ENCODE measurements around the gene EIF3L.
A peak's percentile ranks its signal among the peaks of the same experiment; 100 is the strongest.

EIF3L gene

DNA sequence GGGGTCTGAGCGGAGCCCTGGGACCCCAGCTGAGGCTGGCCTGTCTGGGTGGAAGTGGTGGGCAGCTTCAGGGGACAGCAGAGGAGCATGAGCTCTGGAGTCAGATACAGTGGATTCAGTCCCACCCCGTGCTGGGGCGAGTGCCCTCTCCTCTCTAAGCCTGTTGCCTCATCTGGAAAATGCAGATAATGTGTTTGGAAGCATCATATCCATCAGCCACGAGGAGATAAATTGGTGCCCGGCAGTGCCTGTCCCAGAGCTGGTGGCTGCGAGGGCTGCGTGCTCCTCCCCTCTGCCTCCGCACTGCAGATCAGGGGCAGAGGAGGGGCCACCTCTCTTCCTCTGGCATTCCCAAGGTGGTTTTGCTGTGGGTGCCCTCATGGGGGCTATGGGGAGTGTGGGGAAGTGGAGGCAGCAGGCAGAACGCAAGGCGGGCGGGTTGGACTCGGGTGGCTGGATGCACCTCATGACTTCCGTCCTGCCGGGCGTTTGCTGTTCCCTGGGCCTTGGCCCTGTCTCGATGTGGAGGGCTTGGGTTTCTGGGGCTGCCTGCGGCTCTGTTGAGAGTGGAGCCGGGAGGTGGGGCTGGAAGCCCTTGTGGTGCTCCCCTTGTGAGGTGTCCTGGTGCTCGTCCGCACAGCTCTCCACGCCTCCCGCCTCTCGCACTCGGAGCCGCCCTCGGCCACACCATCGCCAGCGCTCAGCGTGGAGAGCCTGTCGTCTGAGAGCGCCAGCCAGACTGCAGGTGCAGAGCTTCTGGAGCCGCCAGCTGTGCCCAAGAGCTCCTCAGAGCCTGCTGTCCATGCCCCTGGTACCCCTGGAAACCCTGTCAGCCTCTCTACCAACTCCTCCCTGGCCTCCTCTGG lies 77.8 kb downstream of the EIF3L start:
- no peak overlapping the region for H3K4me3 ChIP-seq (ENCODE audit: low read depth, low read length)
- POLR2A ChIA-PET: interaction anchor here (1.2 kb wide), 1 partner anchor 21 kb away, joined by 3 read pairs; the partner anchor contains the start of gene MICALL1
- TF ChIP-seq, protein P1, sequence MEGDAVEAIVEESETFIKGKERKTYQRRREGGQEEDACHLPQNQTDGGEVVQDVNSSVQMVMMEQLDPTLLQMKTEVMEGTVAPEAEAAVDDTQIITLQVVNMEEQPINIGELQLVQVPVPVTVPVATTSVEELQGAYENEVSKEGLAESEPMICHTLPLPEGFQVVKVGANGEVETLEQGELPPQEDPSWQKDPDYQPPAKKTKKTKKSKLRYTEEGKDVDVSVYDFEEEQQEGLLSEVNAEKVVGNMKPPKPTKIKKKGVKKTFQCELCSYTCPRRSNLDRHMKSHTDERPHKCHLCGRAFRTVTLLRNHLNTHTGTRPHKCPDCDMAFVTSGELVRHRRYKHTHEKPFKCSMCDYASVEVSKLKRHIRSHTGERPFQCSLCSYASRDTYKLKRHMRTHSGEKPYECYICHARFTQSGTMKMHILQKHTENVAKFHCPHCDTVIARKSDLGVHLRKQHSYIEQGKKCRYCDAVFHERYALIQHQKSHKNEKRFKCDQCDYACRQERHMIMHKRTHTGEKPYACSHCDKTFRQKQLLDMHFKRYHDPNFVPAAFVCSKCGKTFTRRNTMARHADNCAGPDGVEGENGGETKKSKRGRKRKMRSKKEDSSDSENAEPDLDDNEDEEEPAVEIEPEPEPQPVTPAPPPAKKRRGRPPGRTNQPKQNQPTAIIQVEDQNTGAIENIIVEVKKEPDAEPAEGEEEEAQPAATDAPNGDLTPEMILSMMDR (IDR thresholded peaks at IDR 0.05; ENCODE audit: insufficient read depth, low read length, missing control alignments): no peak
- DNase-seq (ENCODE audit: low read depth, low spot score): no peak
- CTCF ChIA-PET: interaction anchor here (1.3 kb wide), 1 partner anchor 39 kb away, joined by 5 read pairs; no protein-coding TSS in a partner anchor

DNA sequence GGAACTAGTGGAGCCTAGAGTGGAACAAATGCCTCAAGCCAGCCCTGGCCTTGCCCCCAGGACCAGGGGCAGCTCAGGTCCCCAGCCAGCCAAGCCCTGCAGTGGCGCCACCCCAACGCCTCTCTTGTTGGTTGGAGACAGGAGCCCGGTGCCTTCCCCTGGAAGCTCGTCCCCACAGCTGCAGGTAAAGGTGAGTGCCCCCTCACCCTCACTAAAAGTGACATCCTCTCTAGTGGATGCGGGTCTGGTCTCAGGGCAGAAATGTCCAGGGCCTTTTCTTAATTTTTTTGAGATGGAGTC lies 78.4 kb downstream of the EIF3L start:
- CTCF ChIA-PET: interaction anchor here (1.3 kb wide), 1 partner anchor 40 kb away, joined by 5 read pairs; no protein-coding TSS in a partner anchor
- DNase-seq (ENCODE audit: low read depth, low spot score): no peak
- POLR2A ChIA-PET: no interaction called here
- TF ChIP-seq, protein P1 (IDR thresholded peaks at IDR 0.05; ENCODE audit: insufficient read depth, low read length, missing control alignments): no peak
- no peak overlapping the region for H3K4me3 ChIP-seq (ENCODE audit: low read depth, low read length)

DNA sequence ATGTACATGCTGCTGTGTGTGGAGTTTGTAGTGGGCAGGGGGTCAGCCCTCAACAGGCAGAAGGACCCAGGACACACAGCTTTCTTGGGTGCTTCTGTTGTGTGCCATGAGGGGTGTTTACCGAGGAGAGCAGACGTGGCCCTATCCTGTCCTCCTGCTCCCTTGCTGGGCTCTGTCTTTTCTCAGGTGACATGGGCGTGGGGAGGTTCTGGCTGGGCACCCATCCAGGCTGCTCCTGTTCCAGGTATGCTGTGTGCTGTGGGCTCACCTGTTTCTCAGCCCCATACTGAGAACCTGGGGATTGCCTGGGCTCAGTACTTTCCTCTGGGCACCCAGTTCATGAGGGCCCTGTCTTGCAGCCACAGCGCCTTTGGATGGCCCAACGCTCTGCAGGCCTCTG lies 80.2 kb downstream of the EIF3L start:
- ChIA-PET POLR2A (no interaction called here), CTCF (interaction anchor here (2.3 to 7.7 kb wide), 3 partner anchors 17 to 112 kb away, joined by 15 to 159 read pairs (median 121); partner anchors contain the start of gene MICALL1)
- H3K4me3 ChIP-seq (ENCODE audit: low read depth, low read length): no peak overlapping the region
- TF ChIP-seq, protein P1 (IDR thresholded peaks at IDR 0.05; ENCODE audit: insufficient read depth, low read length, missing control alignments): no peak
- no peak for DNase-seq (ENCODE audit: low read depth, low spot score)

DNA sequence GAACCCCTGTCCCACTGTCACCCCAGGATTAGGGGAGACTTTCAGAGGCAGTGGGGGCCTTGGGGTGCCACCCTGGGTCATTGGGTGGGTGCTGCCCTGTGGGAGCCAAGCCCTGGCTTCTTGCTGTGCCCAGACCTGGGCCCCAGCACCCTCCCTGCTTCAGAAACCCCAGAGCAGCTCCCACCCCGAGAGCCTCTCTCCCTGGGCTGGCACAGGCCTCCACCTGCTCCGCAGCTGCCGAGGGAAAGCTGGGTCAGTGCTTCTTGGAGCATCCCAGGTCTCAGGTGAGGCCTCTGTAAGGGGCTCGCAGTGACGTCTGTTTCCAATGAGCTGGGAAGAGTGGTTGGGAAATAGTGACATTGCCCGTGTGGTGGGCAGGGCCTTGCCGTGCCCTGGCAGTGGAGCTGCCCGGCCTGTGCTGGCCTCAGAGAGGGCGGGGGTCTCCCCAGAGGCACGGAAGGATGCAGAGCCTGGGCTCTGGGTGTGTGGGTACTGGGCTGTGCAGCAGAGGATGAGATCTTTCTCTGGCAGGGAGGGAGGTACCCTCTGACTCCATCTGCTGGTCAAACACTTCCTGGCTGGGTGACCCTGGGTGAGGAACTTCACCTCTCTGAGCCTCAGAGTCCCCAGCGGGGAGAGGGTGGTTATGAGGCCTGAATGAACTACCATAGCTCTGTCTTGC lies 81.2 kb downstream of the EIF3L start:
- DNase-seq (ENCODE audit: low read depth, low spot score): no peak
- CTCF ChIA-PET: interaction anchor here (1.0 to 7.7 kb wide), 9 partner anchors 9 to 115 kb away, joined by 3 to 159 read pairs (median 10); partner anchors contain the start of gene MICALL1
- POLR2A ChIA-PET: no interaction called here
- TF ChIP-seq, protein P1 (IDR thresholded peaks at IDR 0.05; ENCODE audit: insufficient read depth, low read length, missing control alignments): peak; percentile 62
- H3K4me3 ChIP-seq (ENCODE audit: low read depth, low read length): no peak overlapping the region

DNA sequence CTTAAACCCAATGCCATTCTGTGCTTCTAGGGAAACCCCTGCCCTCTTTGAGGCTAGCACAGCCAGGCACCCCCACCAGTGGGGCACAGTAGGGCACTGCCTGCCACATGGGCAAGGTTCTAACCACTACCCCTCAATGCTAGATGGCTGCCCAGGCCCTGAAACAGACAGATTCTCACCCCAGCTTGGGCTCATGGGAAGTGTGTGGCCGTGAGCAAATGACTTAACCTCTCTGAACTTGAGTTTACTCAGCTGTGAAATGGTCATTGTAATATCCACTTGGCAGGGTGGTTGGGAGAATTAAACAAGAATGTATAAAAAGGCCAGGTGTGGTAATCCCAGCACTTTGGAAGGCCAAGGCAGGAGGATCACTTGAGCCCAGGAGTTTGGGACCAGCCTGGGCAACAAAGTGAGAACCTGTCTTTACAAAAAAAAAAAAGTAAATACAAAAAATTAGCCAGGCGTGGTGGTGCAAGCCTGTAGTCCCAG lies 81.8 kb downstream of the EIF3L start:
- TF ChIP-seq, protein P1 (IDR thresholded peaks at IDR 0.05; ENCODE audit: insufficient read depth, low read length, missing control alignments): no peak

More for the DNA sequence above, 81.8 kb downstream of the EIF3L start:
- no peak for DNase-seq (ENCODE audit: low read depth, low spot score)
- POLR2A ChIA-PET: no interaction called here
- CTCF ChIA-PET: interaction anchor here (1.0 to 7.7 kb wide), 9 partner anchors 9 to 115 kb away, joined by 3 to 159 read pairs (median 10); partner anchors contain the start of gene MICALL1
- no peak overlapping the region for H3K4me3 ChIP-seq (ENCODE audit: low read depth, low read length)

Measured in AG04449 (cell line).